NOMO-1 (cell line): ENCODE data around the gene ZSWIM5.
"Not testable (repeated sequence)": the region's sequence is repeated elsewhere in the genome, so short reads cannot be mapped to it uniquely, and the experiment has no call there.

Experiments used
- DNase-seq, 2 experiments: peaks; one replicate each; lab custom pipeline; 2025; ENCODE audit not compliant: unreplicated experiment in 2 of 2; lab: John Stamatoyannopoulos, UW

The ZSWIM5 gene

GRCh38 chr1:45205910-45206721 is at the start of gene ZSWIM5:
ZSWIM5 (minus strand) TSS chr1:45206605; CDS start chr1:45206350, 255 bp downstream.
- DNase-seq = peak; percentile 29 to 45

DNA sequence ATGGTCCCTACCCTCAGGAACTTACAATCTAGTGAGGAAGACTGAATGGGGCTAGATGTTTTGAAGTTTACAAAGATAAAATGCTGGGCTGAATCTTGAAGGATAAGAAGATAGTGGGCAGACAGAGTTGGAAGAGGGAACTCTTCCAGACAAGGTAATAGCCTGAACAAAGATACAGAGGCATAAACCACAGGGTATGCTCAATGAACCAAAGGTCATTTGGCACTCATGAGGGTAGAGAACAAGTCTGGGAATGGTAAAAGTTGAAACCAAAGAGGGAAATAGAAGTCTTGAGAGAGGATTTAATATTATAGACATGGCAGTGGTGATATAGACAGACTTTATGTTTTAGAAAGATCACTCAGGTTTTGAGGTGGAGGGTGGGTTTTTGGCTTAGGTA is 48.1 kb upstream of the ZSWIM5 start:
- no peak for DNase-seq

DNA sequence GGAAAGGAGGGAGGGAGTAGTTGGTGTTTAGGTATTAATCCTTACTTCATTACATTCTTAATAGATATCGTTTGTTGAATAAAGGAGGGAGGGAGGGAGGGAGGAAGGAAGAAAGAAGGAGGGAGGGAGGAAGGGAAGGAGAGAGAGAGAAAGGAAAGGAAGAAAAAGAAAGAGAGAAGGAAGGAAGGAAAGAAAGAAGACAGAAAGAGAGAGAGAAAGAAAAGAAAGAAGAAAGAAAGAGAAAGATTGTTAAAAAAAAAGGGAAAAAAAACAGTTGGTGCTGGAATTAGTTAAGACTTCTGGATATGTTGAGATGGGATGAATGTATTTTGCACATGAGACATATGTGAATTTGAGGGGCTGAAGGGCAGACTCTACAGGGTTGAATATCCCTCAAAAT is 44.1 kb upstream of the ZSWIM5 start:
- no peak for DNase-seq

DNA sequence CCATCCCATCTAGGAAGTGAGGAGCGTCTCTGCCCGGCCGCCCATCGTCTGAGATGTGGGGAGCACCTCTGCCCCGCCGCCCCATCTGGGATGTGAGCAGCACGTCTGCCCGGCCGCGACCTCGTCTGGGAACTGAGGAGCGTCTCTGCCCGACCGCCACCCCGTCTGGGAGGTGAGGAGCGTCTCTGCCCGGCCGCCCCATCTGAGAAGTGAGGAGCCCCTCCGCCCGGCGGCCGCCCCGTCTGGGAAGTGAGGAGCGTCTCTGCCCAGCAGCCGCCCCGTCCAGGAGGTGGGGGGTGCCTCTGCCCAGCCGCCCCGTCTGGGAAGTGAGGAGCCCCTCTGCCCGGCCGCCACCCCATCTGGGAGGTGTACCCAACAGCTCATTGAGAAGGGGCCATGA is 41.6 kb upstream of the ZSWIM5 start:
- DNase-seq = not testable (repeated sequence)

- DNase-seq = no peak
Measured at GRCh38 chr1:45246760-45247159, 40.4 kb upstream of the ZSWIM5 start.

DNA sequence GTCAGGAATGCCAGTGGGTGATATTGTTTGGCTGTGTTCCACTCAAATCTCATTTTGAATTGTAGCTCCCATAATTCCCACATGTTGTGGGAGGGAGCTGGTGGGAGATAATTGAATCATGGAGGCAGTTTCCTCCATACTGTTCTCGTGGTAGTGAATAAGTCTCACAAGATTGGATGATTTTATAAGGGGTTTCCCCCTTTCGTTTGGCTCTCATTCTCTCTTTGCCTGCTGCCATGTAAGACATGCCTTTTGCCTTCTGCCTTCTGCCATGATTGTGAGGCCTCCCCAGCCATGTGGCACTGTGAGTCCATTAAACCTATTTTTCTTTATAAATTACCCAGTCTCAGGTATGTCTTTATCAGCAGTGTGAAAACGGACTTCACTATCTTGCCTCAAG is 40.0 kb upstream of the ZSWIM5 start:
- DNase-seq = not testable (repeated sequence)

DNA sequence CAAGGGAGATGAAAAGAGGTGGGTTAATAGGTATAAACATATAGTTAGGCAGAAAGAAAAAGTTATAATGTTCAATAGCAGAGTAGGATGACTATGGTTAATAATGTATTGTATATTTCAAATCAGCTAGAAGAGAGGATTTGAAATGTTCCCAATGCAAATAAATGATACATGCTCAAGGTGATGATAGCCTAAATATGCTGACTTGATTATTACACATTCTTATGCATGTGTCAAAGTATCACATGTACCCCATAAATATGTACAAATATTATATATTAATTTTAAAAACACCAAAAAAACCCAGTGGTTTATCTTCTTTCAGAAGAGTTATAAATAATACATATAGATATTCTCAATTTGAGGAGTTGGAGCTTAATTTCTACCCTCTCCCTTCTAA is 38.3 kb upstream of the ZSWIM5 start:
- no peak for DNase-seq

DNA sequence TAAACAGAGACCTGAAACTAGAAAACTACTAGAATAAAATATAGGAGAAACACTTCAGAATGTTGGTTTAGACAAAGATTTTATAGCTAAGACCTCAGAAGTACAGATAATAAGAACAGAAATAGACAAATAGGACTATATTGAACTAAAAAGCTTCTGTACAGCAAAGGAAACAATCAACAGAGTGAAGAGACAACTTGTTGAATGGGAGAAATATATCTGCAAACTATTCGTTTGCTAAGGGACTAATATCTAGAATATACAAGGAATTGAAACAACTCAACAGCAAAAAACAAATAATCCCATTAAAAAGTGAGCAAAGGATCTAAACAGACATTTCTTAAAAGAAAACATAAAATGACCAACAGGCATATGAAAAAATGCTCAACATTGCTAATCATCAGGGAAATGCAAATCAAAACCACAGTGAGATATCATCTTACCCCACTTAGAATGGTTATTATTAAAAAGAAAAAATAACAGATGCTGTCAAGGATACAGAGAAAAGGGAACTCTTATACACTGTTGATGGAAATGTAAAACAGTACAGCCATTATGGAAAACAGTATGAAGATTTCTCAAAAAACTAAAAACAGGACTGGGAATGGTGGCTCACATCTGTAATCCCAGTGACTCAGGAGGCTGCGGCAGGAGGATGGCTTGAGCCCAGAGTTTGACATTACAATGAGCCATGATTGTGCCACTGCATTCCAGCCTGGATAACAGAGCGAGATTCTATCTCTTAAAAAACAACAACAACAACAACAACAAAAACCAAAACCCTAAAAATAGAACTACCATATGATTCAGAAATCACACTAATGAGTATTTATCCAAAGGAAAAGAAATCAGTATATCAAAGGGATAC is 37.3 kb upstream of the ZSWIM5 start:
- DNase-seq = no peak

DNA sequence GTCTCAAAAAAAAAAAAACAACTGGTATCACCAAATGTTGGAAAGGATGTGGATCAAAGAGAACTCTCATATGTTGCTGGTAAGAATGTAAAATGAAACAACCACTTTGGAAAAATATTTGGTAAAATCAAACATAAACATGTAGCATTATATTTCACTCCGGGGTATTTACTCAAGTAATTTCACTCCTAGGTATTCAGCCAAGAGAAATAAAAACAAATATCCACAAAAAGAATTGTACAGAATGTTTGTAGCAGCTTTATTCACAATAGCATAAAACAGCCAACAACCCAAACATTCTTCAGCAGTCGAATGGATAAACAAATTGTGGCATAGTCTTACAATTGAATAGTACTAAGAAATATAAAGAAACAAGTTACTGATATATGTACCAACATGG is 32.4 kb upstream of the ZSWIM5 start:
- DNase-seq = no peak

DNA sequence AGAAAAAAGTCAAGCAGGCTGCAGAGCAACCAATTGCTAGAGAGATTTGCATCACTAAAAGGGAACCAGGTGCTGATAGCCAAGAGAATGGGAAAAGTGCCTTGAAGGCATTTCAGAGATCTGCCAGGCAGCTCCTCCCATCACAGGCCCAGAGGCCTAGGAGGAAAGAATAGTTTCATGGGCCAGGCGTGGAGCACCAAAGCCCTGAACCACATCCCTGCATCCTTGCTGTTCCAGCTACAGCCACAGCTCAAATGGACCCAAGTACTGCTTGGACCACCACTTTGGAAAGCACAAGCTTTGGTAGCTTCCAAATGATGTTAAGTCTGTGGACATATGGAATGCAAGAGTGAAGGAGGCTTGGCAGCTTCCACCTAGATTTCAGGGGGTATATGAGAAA is 29.7 kb upstream of the ZSWIM5 start:
- DNase-seq = no peak

GRCh38 chr1:45230537-45230936 is 24.1 kb upstream of the ZSWIM5 start:
- DNase-seq = no peak

DNA sequence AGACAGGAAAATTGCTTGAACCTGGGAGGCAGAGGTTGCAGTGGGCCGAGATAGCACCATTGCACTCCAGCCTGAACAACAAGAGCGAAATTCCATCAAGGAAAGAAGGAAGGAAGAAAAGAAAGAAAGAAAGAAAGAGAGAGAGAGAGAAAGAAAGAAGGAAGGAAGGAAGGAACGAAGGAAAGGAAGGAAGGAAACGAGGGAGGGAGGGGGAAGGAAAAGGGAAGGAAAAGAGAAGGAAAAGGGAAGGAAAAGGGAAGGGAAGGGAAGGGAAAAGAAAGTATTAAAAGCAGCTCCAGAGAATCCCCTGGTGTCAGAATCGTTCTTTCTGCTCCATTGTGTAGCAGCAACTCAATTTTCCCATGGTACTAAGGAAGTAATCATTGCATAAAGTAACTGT is 19.2 kb upstream of the ZSWIM5 start:
- no peak for DNase-seq

GRCh38 chr1:45223710-45224109 is 17.3 kb upstream of the ZSWIM5 start:
- DNase-seq = not testable (repeated sequence)

GRCh38 chr1:45221716-45222115 is 15.3 kb upstream of the ZSWIM5 start:
- DNase-seq = no peak

DNA sequence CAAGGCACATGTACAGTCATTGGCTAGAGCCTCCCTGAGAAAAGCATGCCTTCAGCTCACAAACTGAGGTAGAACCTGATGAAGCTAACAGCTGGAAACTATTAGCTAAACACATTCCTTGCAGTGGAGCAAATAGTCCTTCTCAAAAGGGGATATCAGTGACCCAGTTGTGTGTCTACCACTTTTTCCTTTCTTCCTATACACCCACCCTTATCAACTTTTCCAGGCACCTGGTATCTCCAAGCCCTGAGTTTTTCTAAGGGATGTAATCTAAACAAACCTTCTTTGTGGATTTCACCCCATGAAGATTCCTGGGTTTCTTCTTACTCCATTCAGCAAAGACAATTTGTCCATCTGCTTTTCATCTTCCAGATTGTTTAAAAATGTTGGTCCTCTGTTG is 10.5 kb upstream of the ZSWIM5 start:
- no peak for DNase-seq

DNA sequence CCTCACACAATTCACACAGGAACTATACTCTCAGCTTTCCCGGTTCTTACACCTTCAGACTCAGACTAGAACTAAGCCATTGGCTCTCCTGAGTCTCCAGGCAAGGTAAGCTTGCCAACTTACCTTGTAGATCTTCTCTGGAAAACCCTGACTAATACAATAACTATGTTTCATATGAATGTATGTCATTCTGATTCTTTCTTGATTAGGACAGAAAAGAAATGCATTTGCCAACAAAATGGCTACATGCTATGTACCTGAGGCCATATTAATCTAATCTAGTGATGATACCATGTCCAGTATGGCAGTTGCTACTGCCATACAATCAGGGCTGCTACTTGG is 9.8 kb upstream of the ZSWIM5 start:
- DNase-seq = no peak

- no peak for DNase-seq
Measured at GRCh38 chr1:45215485-45216199, 9.2 kb upstream of the ZSWIM5 start.

DNA sequence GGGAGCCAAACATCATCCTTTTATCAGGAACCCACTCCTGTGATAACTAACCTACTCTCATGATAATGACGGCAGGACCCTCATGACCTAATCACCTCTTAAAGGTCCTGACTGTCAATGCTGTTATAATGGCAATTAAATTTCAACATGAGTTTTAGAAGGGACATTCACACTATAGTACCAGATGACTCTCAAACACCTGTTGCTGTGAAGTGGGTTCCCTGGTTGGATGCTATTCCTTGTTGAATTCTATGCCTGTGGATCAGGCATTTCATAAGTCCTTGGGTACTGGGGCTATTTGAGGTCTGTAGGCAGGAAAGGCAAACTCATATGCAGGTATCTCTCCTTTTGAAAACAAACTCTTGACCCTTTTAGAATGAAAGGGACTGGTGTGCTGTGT is 7.5 kb upstream of the ZSWIM5 start:
- no peak for DNase-seq

DNA sequence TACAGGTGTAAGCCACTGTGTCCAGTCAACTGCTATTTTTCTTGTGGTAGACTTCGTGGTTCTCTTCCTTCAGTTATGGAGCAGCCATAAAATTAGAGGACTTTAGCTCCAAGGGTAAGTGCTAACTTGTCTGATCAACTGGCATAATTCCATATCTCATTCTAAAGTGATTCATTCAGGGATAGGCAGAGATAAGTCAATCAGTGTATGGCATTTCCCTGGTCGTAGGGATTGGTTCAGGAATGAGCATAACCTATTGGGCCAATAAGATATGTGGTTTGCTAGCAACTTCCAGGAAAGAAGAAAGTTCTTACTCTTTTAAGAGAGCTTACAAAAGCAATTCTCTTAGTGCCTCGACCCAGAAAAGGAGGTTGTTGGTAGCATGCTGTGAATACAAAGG is 4.7 kb upstream of the ZSWIM5 start:
- DNase-seq = no peak

DNA sequence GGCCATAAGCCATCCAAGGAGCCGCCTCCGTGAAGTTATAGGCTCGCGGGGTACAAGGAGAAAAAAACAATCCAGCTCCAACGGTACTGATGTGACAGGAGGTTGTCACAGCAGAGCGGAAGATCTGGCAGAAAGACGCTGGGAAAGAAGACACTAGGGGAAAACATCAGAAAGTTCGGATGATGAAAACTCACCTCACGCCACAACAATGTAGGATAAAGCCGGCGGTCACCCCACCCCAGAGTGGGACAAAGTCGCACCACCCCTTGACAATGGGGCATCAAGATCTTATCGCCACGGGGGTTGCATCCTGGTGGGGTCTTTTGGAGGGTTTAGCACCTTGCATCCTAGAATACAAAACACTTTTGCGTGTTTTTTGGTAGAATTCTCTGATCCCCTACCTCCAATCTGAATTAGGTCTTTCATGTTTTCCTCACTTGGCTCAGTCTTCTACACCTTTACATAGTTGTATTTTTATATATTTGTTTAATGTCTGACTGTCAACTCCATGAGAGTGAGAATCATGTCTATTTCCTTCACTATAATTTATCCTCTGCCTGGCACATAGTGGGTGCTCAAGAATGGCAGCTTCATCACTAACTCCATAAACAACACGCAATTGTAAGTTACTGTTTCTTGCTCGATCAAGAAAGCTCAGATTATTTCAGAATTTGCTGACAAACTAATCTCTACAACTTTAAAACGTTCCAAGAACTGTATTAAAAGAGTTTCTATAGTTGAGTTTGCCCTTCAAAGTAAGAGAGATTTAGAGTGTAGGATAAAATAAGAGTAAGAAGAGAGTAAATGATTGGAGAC is 611 bp upstream of the ZSWIM5 start:
- DNase-seq = no peak
